NCI-H1694 treated with DMSO at 0.1 percent for 48 hours (cell line): Measurements from ENCODE around the gene IFT43.
"Not testable (repeated sequence)": the region's sequence is repeated elsewhere in the genome, so short reads cannot be mapped to it uniquely, and the experiment has no call there.

Experiments used
- DNase-seq: peaks from one replicate; lab custom pipeline; 2025; lab: John Stamatoyannopoulos, UW

IFT43 gene

GRCh38 chr14:75980856-75981255 is 4.7 kb upstream of the IFT43 start:
- no peak for DNase-seq

- peak; percentile 94 for DNase-seq
These were observed 3.9 kb upstream of the IFT43 start, which contains the start of gene TGFB3 for GRCh38 chr14:75981426-75982265. TGFB3 (minus strand) TSS chr14:75981995; CDS start chr14:75980893, 1,102 bp downstream.

- peak; percentile 84 for DNase-seq
These were observed 3.1 kb upstream of the IFT43 start for GRCh38 chr14:75982266-75983018.

GRCh38 chr14:75983019-75983358 is 2.6 kb upstream of the IFT43 start:
- no peak for DNase-seq

- DNase-seq: no peak
These were observed 889 bp upstream of the IFT43 start for GRCh38 chr14:75984674-75985073.

- DNase-seq: no peak
These were observed 839 bp downstream of the IFT43 start for GRCh38 chr14:75986439-75986765.

- no peak for DNase-seq
These were observed 1.8 kb downstream of the IFT43 start for GRCh38 chr14:75987201-75987970.

- no peak for DNase-seq
These were observed 3.6 kb downstream of the IFT43 start for GRCh38 chr14:75989134-75989533.

GRCh38 chr14:75990297-75990696 is 4.7 kb downstream of the IFT43 start:
- DNase-seq: no peak

GRCh38 chr14:75991753-75992152 is 6.2 kb downstream of the IFT43 start:
- DNase-seq: no peak

- no peak for DNase-seq
These were observed 8.0 kb downstream of the IFT43 start for GRCh38 chr14:75993567-75994041.

- no peak for DNase-seq
These were observed 9.9 kb downstream of the IFT43 start for GRCh38 chr14:75995372-75996041.

- no peak for DNase-seq
These were observed 10.9 kb downstream of the IFT43 start for GRCh38 chr14:75996488-75996887.

GRCh38 chr14:75999511-76000190 is 14.1 kb downstream of the IFT43 start:
- DNase-seq: no peak

GRCh38 chr14:76002383-76002782 is 16.8 kb downstream of the IFT43 start:
- DNase-seq: no peak

GRCh38 chr14:76006253-76006652 is 20.7 kb downstream of the IFT43 start:
- DNase-seq: no peak

GRCh38 chr14:76007379-76007778 is 21.8 kb downstream of the IFT43 start:
- no peak for DNase-seq

- no peak for DNase-seq
These were observed 22.3 kb downstream of the IFT43 start for GRCh38 chr14:76007852-76008251.

GRCh38 chr14:76009627-76010026 is 24.1 kb downstream of the IFT43 start:
- not testable (repeated sequence) for DNase-seq

- no peak for DNase-seq
These were observed 26.4 kb downstream of the IFT43 start for GRCh38 chr14:76011930-76012329.

- DNase-seq: no peak
These were observed 26.8 kb downstream of the IFT43 start for GRCh38 chr14:76012354-76012753.
